A549 (cell line): Measurements from ENCODE around the gene NEUROG1. TPM values are rescaled to one million over a fixed set of nuclear protein-coding genes. Genes with fewer than 3 reads are reported as not detected.
A peak's percentile ranks its signal among the peaks of the same experiment; 100 is the strongest.

Experiments used
- ATAC-seq, 2 experiments: fragments of 200-7000 bp in 1 of 2; fragments of >200 bp in 1 of 2; cut with Nextera tagmentation in 1 of 2; cut with Tn5 transposase in 1 of 2; 3 replicates each; pipeline versions ENCODE4 v1.8.0 to v1.9.1; 2018 to 2020; ENCODE audit warnings: mild to moderate bottlenecking in 1 of 2, moderate library complexity in 1 of 2
- CTCF ChIA-PET: fragments of 300-600 bp; sonication (Branson Sonifier 250); formaldehyde crosslinking; extraction: SDS; loops from one replicate; lab custom pipeline; 2021; ENCODE audit warnings: antibody characterized with exemption, inconsistent platforms; lab: Yijun Ruan, JAX
- POLR2A ChIA-PET: fragments of 350-600 bp; formaldehyde crosslinking; extraction: SDS; loops from one replicate; lab custom pipeline; 2021; ENCODE audit warnings: antibody characterized with exemption, inconsistent platforms; lab: Yijun Ruan, JAX
- DNase-seq, 2 experiments: peaks; one replicate each; pipeline versions ENCODE4 v3.0.0 to v3.0.0-alpha.2; 2011 to 2016; ENCODE audit warnings: low read depth in 1 of 2, low spot score in 1 of 2
- FAIRE-seq: peaks from 2 replicates; lab custom pipeline; 2011; peaks lifted over from hg19 to GRCh38; lab: Jason Lieb, UNC
- H3K27ac ChIP-seq, 2 experiments: fragments of >200 bp; sonication (Bioruptor Twin); formaldehyde crosslinking; 3 replicates each; pipeline ENCODE4 v1.5.1; 2016 to 2017
- H3K4me1 ChIP-seq: fragments of >200 bp; sonication (Bioruptor Twin); formaldehyde crosslinking; 3 replicates; pipeline ENCODE4 v1.6.1; 2016
- H3K4me2 ChIP-seq: fragments of >200 bp; sonication (Bioruptor Twin); formaldehyde crosslinking; 3 replicates; pipeline ENCODE4 v1.6.1; 2016
- H3K4me3 ChIP-seq: fragments of >200 bp; sonication (Bioruptor Twin); formaldehyde crosslinking; 3 replicates; pipeline ENCODE4 v1.5.1; 2016
- H3K9me3 ChIP-seq: fragments of >200 bp; sonication (Bioruptor Twin); formaldehyde crosslinking; 3 replicates; pipeline ENCODE4 v1.6.1; 2016
- BHLHE40 ChIP-seq: IDR thresholded peaks from 2 replicates; pipeline ENCODE4 v1.6.1; 2012; ENCODE audit warnings: low read depth, low read length, inconsistent platforms
- CBX2 ChIP-seq: fragments of 200-600 bp; sonication (generic); IDR thresholded peaks from 2 replicates; pipeline ENCODE4 v1.6.1; 2016; ENCODE audit warnings: low read depth, mild to moderate bottlenecking, borderline replicate concordance
- CEBPB ChIP-seq, 2 experiments: fragments of >200 bp in 1 of 2; sonication (Bioruptor Twin) in 1 of 2; formaldehyde crosslinking in 1 of 2; IDR thresholded peaks; 2 replicates each; pipeline ENCODE4 v1.6.1; 2012 to 2016
- CHD2 ChIP-seq: fragments of 150-350 bp; IDR thresholded peaks from 2 replicates; pipeline ENCODE4 v1.6.1; 2014; ENCODE audit warnings: low read length; ENCODE audit not compliant: partially characterized antibody
- CHD4 ChIP-seq: fragments of 200-600 bp; sonication (generic); IDR thresholded peaks from 2 replicates; pipeline ENCODE4 v1.6.1; 2016; ENCODE audit warnings: antibody characterized with exemption, mild to moderate bottlenecking, borderline replicate concordance
- CTCF ChIP-seq: fragments of >200 bp; sonication (Bioruptor Twin); formaldehyde crosslinking; IDR thresholded peaks from 3 replicates; pipeline ENCODE4 v1.5.1; 2016
- ELK1 ChIP-seq: fragments of 150-350 bp; IDR thresholded peaks from 2 replicates; pipeline ENCODE4 v1.6.1; 2014; ENCODE audit warnings: low read depth, mild to moderate bottlenecking, low read length
- EP300 ChIP-seq, 2 experiments: fragments of >200 bp; sonication (Bioruptor Twin); formaldehyde crosslinking; IDR thresholded peaks; 2 replicates in 1 of 2; 3 replicates in 1 of 2; pipeline ENCODE4 v1.6.1; 2016 to 2017
- FOSL2 ChIP-seq, 2 experiments: fragments of 450-650 bp in 1 of 2; fragments of >200 bp in 1 of 2; sonication (Bioruptor Twin) in 1 of 2; formaldehyde crosslinking; IDR thresholded peaks; 2 replicates each; pipeline versions ENCODE4 v1.5.0 to v1.6.1; 2016 to 2020; ENCODE audit warnings: mild to moderate bottlenecking in 1 of 2, moderate library complexity in 1 of 2
- FOXS1 ChIP-seq: fragments of 250-450 bp; sonication (Bioruptor Pico); IDR thresholded peaks from 2 replicates; pipeline ENCODE4 v1.5.0; 2020; ENCODE audit warnings: mild to moderate bottlenecking, moderate library complexity
- HEYL ChIP-seq: fragments of 250-450 bp; sonication (Bioruptor Pico); IDR thresholded peaks from 2 replicates; pipeline ENCODE4 v1.8.0; 2021; ENCODE audit warnings: mild to moderate bottlenecking, moderate library complexity
- HOXB13 ChIP-seq: fragments of 250-450 bp; sonication (Bioruptor Pico); IDR thresholded peaks from 2 replicates; pipeline ENCODE4 v1.5.0; 2020; ENCODE audit warnings: low read depth, mild to moderate bottlenecking, moderate library complexity
- JUNB ChIP-seq: fragments of >200 bp; sonication (Bioruptor Twin); formaldehyde crosslinking; IDR thresholded peaks from 2 replicates; pipeline ENCODE4 v1.6.1; 2016
- KDM1A ChIP-seq: fragments of 200-600 bp; sonication (generic); IDR thresholded peaks from 2 replicates; pipeline ENCODE4 v1.6.1; 2016; ENCODE audit warnings: low read depth, mild to moderate bottlenecking
- MAFK ChIP-seq: fragments of 450-650 bp; IDR thresholded peaks from 2 replicates; pipeline ENCODE4 v1.6.1; 2014; ENCODE audit not compliant: partially characterized antibody
- POLR2A ChIP-seq: IDR thresholded peaks from 2 replicates; pipeline ENCODE4 v1.6.1; 2012; ENCODE audit warnings: mild to moderate bottlenecking, low read length
- POLR2AphosphoS2 ChIP-seq: conservative IDR thresholded peaks from 2 replicates; pipeline ENCODE4 v1.6.1; 2012; ENCODE audit warnings: low read length, improper control_type of control experiment, inconsistent platforms
- RAD21 ChIP-seq, 2 experiments: fragments of >200 bp in 1 of 2; sonication (Bioruptor Twin) in 1 of 2; formaldehyde crosslinking in 1 of 2; IDR thresholded peaks in 1 of 2; conservative IDR thresholded peaks in 1 of 2; 2 replicates in 1 of 2; 3 replicates in 1 of 2; pipeline ENCODE4 v1.6.1; 2012 to 2018; ENCODE audit warnings: inconsistent platforms in 1 of 2
- RCOR1 ChIP-seq: fragments of 150-350 bp; IDR thresholded peaks from 2 replicates; pipeline ENCODE4 v1.6.1; 2014; ENCODE audit warnings: antibody characterized with exemption, low read length, low read depth
- RFX5 ChIP-seq: fragments of 450-650 bp; IDR thresholded peaks from 2 replicates; pipeline ENCODE4 v1.7.1; 2014; ENCODE audit warnings: antibody characterized with exemption, mild to moderate bottlenecking, moderate library complexity
- SMC3 ChIP-seq: fragments of >200 bp; sonication (Bioruptor Twin); formaldehyde crosslinking; IDR thresholded peaks from 3 replicates; pipeline ENCODE4 v1.6.1; 2018; ENCODE audit warnings: inconsistent platforms
- WGBS: methylation state at CpG from one replicate; pipeline ENCODE4 v1.1.6; 2017; ENCODE audit errors: missing lambda C conversion rate; 5-methylcytosine and 5-hydroxymethylcytosine counted together
- polyA plus RNA-seq, 4 experiments: library from polyadenylated mRNA; depleted of rRNA in 3 of 4; stranded (reverse); fragments of >200 nt; fragmentation: RNase III in 1 of 4; extraction: RNeasy Plus Mini Kit Qiagen cat#74134 plus additional on column Dnase treatment in 1 of 4; gene quantifications; 2 replicates in 3 of 4; 3 replicates in 1 of 4; pipeline ENCODE4 v1.2.3, GENCODE V29; 2011 to 2017
- TF ChIP-seq, protein P1 (sequence below): IDR thresholded peaks from 2 replicates; pipeline ENCODE4 v1.6.1; 2012; ENCODE audit warnings: low read depth, borderline replicate concordance
- TF ChIP-seq, protein P2 (sequence below): fragments of 250-450 bp; sonication (Bioruptor Pico); IDR thresholded peaks from 2 replicates; pipeline ENCODE4 v1.5.0; 2020; ENCODE audit warnings: low read depth, mild to moderate bottlenecking, moderate library complexity

The NEUROG1 gene
- polyA plus RNA-seq, 2 of the 4 experiments (the other 2 are of a cell fraction) = not detected

GRCh38 chr5:135551593-135552447 lies 16.1 kb upstream of the NEUROG1 start:
- H3K27ac ChIP-seq = no peak overlapping the region
- no peak overlapping the region for H3K4me2 ChIP-seq
- DNase-seq (peak; percentile 72 to 75), FAIRE-seq (peak; percentile 73), ATAC-seq (peak; percentile 61 to 90)
- TF ChIP-seq RAD21 (conservative IDR thresholded peaks at IDR 0.05 in 1 of 2, IDR thresholded peaks at IDR 0.05 in 1 of 2) (peak; percentile 85 to 89), SMC3 (peak; percentile 90), CBX2 (no peak), CTCF (peak; percentile 88), ELK1 (no peak)
- H3K9me3 ChIP-seq = no peaks in the 10 kb centered on the region
- POLR2A ChIA-PET = no interaction called here
- CTCF ChIA-PET = interaction anchor here (0.6 to 34.8 kb wide), 44 partner anchors 9 to 999 kb away, joined by 3 to 1932 read pairs (median 4); partner anchors contain the start of genes CXCL14, DCANP1, NEUROG1 and SLC25A48
- H3K4me1 ChIP-seq = no peaks in the 10 kb centered on the region
- 31% methylated on average over 15 of the region's 15 CpGs for WGBS
- H3K4me3 ChIP-seq = no peak overlapping the region

DNA sequence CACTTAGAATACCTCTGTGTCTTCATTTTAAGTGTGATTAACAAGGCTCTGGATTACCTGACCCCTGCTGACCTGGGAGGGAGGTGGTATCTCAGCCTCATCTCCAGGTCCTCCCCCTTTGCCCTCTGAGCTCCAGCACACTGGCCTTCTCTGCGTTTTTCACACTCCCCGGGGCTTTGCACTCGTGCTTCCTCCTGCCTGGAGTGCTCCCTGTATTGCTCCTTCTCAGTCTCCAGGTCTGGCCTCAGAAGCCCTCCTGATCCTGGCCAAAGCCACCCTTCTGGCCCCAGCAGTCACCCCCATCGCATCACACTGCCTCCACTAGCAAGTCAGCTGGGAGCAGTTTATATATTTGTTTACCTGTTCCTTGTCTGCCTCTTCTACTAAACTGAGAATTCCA lies 13.6 kb upstream of the NEUROG1 start:
- Histone ChIP-seq H3K4me3 (no peak overlapping the region), H3K9me3 (no peaks in the 10 kb centered on the region), H3K27ac (no peak overlapping the region), H3K4me2 (no peak overlapping the region), H3K4me1 (no peaks in the 10 kb centered on the region)
- ChIA-PET CTCF (interaction anchor here (0.8 to 34.8 kb wide), 10 partner anchors 9 to 286 kb away, joined by 3 to 1932 read pairs (median 6); partner anchors contain the start of genes CXCL14, DCANP1, NEUROG1 and TIFAB), POLR2A (no interaction called here)
- no peak for FAIRE-seq
- ATAC-seq = no peak
- no peak for DNase-seq
- TF ChIP-seq CBX2 = no peak
- TF ChIP-seq CHD2 = no peak
- TF ChIP-seq EP300 (IDR thresholded peaks at IDR 0.05) = no peak
- no peak for TF ChIP-seq BHLHE40
- no peak for TF ChIP-seq FOXS1 (CRISPR knock-in tag)
- no peak for TF ChIP-seq MAFK
- 4% methylated on average over 4 of the region's 4 CpGs for WGBS

GRCh38 chr5:135547590-135548254 lies 12.0 kb upstream of the NEUROG1 start:
- H3K4me3 ChIP-seq = no peak overlapping the region
- FAIRE-seq (no peak), DNase-seq (no peak), ATAC-seq (no peak)
- H3K9me3 ChIP-seq = no peaks in the 10 kb centered on the region
- 14% methylated on average over 8 of the region's 8 CpGs for WGBS
- H3K4me2 ChIP-seq = no peak overlapping the region
- no peaks in the 10 kb centered on the region for H3K4me1 ChIP-seq
- CTCF ChIA-PET = interaction anchor here (0.6 to 34.8 kb wide), 5 partner anchors 22 to 653 kb away, joined by 3 to 1932 read pairs (median 5); partner anchors contain the start of genes CXCL14, DCANP1 and TIFAB
- no peak overlapping the region for H3K27ac ChIP-seq
- POLR2A ChIA-PET = no interaction called here
- TF ChIP-seq, protein P1, sequence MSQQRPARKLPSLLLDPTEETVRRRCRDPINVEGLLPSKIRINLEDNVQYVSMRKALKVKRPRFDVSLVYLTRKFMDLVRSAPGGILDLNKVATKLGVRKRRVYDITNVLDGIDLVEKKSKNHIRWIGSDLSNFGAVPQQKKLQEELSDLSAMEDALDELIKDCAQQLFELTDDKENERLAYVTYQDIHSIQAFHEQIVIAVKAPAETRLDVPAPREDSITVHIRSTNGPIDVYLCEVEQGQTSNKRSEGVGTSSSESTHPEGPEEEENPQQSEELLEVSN = no peak
- TF ChIP-seq HEYL (CRISPR knock-in tag) (no peak), CEBPB (IDR thresholded peaks at IDR 0.05) (no peak), RFX5 (no peak), CHD4 (no peak), FOSL2 (IDR thresholded peaks at IDR 0.05) (no peak), FOSL2 (CRISPR knock-in tag; IDR thresholded peaks at IDR 0.05) (no peak), HOXB13 (CRISPR knock-in tag) (no peak), JUNB (no peak), KDM1A (no peak), MAFK (no peak), POLR2A (no peak), EP300 (IDR thresholded peaks at IDR 0.05) (no peak), POLR2AphosphoS2 (no peak), RCOR1 (no peak)
- TF ChIP-seq, protein P2, sequence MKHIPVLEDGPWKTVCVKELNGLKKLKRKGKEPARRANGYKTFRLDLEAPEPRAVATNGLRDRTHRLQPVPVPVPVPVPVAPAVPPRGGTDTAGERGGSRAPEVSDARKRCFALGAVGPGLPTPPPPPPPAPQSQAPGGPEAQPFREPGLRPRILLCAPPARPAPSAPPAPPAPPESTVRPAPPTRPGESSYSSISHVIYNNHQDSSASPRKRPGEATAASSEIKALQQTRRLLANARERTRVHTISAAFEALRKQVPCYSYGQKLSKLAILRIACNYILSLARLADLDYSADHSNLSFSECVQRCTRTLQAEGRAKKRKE (CRISPR knock-in tag) = no peak
